Immature natural killer cell (primary cell): ENCODE results near the gene KRTAP2-3. TPM values are rescaled to one million over a fixed set of nuclear protein-coding genes. Genes with fewer than 3 reads are reported as not detected.
"Not testable (repeated sequence)": the region's sequence is repeated elsewhere in the genome, so short reads cannot be mapped to it uniquely, and the experiment has no call there.

Experiments used
- DNase-seq, 3 donors: peaks; one replicate each; pipeline ENCODE4 v3.0.0; 2022; ENCODE audit warnings: mixed read lengths in 1 of 3
- H3K27ac Mint-ChIP-seq, 6 donors: one replicate each; pipeline ENCODE4 v1.8.0; 2020; ENCODE audit warnings: mixed read lengths in 6 of 6, mild to moderate bottlenecking in 5 of 6, inconsistent platforms in 4 of 6, moderate library complexity in 3 of 6
- H3K27me3 Mint-ChIP-seq, 3 donors: one replicate each; pipeline ENCODE4 v1.8.0; 2020 to 2021; ENCODE audit warnings: low read depth in 3 of 3, mild to moderate bottlenecking in 3 of 3, mixed read lengths in 3 of 3, moderate library complexity in 3 of 3, inconsistent platforms in 1 of 3
- H3K36me3 Mint-ChIP-seq, 3 donors: one replicate each; pipeline ENCODE4 v1.8.0; 2020; ENCODE audit warnings: mixed read lengths in 3 of 3, inconsistent platforms in 2 of 3, mild to moderate bottlenecking in 2 of 3
- H3K4me1 Mint-ChIP-seq, 2 donors: one replicate each; pipeline ENCODE4 v1.8.0; 2020; ENCODE audit warnings: inconsistent platforms in 2 of 2, mild to moderate bottlenecking in 2 of 2, mixed read lengths in 2 of 2, moderate library complexity in 1 of 2
- H3K4me3 Mint-ChIP-seq, 5 donors: one replicate each; pipeline ENCODE4 v1.8.0; 2020; ENCODE audit warnings: mild to moderate bottlenecking in 5 of 5, mixed read lengths in 5 of 5, inconsistent platforms in 3 of 5, moderate library complexity in 3 of 5
- H3K9me3 Mint-ChIP-seq, 6 donors: one replicate each; pipeline ENCODE4 v1.8.0; 2020; ENCODE audit warnings: mild to moderate bottlenecking in 6 of 6, mixed read lengths in 6 of 6, inconsistent platforms in 4 of 6, moderate library complexity in 3 of 6
- polyA plus RNA-seq, 3 donors: library from polyadenylated mRNA; unstranded; fragments of 300-500 nt; fragmentation: Illumina TruSeq; gene quantifications; one replicate each; pipeline ENCODE4 v1.2.3, GENCODE V29; 2021

KRTAP2-3 gene, protein sequence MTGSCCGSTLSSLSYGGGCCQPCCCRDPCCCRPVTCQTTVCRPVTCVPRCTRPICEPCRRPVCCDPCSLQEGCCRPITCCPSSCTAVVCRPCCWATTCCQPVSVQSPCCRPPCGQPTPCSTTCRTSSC
- not detected for polyA plus RNA-seq

DNA sequence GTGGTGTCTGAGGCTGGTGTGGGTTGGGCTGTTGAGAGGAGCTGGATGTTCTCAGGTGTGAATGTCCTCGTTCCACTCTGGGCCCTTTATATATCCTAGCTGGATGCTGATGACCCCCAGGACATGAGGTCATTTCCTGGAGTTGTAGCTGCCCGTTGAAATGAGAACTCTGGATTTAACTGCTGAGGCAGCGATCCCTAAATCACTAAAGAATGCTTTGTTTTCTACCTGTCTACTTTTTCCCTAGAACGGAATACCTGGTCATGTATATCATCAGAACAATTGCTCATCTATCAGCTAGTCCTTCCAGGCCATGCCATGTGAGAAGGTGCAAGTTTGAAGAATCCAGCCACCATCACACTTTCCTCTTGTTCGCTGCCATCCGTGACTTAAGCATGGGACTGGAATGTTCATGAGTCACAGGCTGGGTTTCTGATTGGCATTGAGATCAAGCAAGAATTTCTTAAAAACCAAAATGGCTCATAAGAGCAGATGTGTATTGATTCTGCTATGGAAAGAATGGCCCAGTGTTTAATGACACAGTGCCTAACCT, at the start of gene KRTAP2-3:
Gene KRTAP2-3, minus strand, starts transcription at position 63 of the 553 bp plus-strand sequence. CDS start 64 bp downstream, outside the sequence.
- peaks cover 2 to 14% (median 4%) of the 10 kb centered on the region in 3 donors for H3K27me3 Mint-ChIP-seq
- H3K4me1 Mint-ChIP-seq, result no peaks in the 10 kb centered on the region
- H3K4me3 Mint-ChIP-seq, result no peak within 1 kb of the TSS
- H3K27ac Mint-ChIP-seq, result no peak within 1 kb of the TSS
- no peak for DNase-seq
- peaks cover 0 to 3% (median 0%) of the 10 kb centered on the region in 6 donors for H3K9me3 Mint-ChIP-seq
- H3K36me3 Mint-ChIP-seq, result no peaks in the 10 kb centered on the region

DNA sequence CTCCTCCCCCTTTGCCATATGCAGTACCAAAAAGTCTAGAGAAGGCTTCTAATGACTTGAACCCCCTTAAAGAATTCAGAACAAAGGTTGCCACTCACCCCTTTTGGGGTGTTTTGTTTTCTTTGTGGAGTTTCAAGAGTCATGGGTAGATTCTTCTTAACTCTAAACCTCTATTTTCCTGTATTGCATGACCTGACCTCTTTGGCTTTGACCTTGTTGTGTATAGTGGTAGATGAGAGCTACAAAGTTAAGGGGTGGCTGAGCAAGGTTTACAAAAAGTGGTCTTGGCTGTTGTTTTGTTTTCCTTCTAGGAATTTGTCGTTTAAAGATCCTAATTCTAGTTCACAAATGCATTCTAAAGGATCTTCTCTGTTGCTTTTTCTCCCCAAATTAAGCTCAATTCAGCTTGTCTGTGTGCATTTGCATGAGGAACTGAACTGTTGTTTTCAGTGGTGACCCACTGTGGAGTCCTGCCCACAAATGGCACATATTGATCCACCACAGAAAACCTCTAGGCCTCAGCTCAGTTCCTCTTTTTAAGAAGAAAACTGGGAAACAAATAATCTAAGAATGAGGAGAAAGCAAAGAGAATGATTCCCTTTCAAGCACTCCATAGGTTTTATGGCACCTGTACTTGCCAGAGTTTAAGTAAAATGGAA, 48.9 kb upstream of the KRTAP2-3 start:
- H3K27me3 Mint-ChIP-seq, result peaks cover 3 to 12% (median 3%) of the 10 kb centered on the region in 3 donors
- not testable (repeated sequence) for H3K9me3 Mint-ChIP-seq, H3K36me3 Mint-ChIP-seq, H3K27ac Mint-ChIP-seq, H3K4me3 Mint-ChIP-seq, DNase-seq, H3K4me1 Mint-ChIP-seq

DNA sequence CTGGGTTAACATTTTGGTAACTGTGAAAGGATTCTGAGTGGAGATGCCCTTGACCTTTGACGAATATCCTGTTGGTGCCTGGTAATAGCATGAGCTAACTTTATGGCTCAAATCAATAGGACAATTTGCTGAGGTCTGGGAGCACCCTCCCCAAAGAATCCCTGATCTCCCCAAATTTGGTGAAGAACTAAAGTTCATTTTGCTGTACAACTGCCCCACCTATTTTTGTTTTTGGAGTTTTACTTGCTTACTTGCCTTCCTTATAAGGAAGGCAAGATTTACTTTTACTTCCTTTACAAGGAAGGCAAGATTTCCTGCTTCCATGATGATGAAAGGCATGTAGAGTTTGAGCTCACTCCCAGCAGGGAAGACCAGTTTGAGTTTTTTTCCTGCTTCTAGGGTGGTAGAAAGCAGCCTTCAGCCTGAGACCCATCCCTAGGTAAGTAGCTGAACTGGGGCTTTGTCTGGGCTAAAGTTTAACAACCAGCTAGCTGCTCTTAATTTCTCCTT, 48.1 kb upstream of the KRTAP2-3 start:
- no peaks in the 10 kb centered on the region for H3K4me1 Mint-ChIP-seq
- H3K4me3 Mint-ChIP-seq, result no peak overlapping the region
- H3K9me3 Mint-ChIP-seq, result no peaks in the 10 kb centered on the region
- no peak for DNase-seq
- no peak overlapping the region for H3K27ac Mint-ChIP-seq
- peaks cover 3 to 12% (median 5%) of the 10 kb centered on the region in 3 donors for H3K27me3 Mint-ChIP-seq
- no peaks in the 10 kb centered on the region for H3K36me3 Mint-ChIP-seq

DNA sequence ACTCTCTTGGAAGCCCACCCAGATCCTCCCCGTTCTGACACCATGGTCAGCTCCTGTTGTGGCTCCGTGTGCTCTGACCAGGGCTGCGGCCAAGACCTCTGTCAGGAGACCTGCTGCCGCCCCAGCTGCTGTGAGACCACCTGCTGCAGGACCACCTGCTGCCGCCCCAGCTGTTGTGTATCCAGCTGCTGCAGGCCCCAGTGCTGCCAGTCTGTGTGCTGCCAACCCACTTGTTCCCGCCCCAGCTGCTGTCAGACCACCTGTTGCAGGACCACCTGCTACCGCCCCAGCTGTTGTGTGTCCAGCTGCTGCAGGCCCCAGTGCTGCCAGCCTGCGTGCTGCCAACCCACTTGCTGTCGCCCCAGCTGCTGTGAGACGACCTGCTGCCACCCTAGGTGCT, 45.4 kb upstream of the KRTAP2-3 start, which contains the start of gene KRTAP4-9:
Gene KRTAP4-9, plus strand, starts transcription at position 43 of the 400 bp plus-strand sequence. Its CDS starts 0 bp downstream, at position 43.
- H3K4me1 Mint-ChIP-seq, H3K27ac Mint-ChIP-seq, H3K27me3 Mint-ChIP-seq, H3K36me3 Mint-ChIP-seq, H3K4me3 Mint-ChIP-seq, H3K9me3 Mint-ChIP-seq, DNase-seq: not testable (repeated sequence)

DNA sequence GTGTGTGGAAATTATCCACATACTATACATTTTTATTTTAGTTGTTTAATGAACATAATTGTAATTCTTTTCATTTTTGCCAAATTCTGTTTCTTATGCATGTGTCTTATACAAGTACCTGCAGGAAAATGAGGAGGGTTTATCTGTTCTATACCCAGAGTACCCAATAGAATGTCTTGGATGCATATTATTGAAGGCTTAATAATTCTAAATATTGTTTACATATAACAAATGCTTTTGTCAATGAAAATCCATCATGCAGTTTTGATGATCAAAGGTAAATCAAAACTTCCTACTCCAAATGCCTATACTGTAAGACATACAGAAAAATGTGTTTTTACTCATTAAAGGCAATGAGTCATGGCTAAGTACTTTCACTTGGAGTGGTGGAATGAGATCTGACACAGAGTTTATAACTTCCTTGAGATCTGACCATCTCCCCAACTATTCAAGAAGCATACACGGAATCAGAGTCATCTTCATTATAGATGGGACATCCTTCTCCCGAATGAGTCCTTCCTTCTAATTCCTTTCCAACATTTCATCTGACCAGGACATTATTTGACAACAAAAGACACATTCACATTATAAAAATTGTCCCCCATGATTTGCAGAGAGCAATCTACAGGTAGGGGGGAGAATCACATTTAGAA, 44.6 kb upstream of the KRTAP2-3 start:
- not testable (repeated sequence) for H3K27ac Mint-ChIP-seq, H3K4me3 Mint-ChIP-seq, H3K9me3 Mint-ChIP-seq, DNase-seq, H3K36me3 Mint-ChIP-seq, H3K27me3 Mint-ChIP-seq, H3K4me1 Mint-ChIP-seq

DNA sequence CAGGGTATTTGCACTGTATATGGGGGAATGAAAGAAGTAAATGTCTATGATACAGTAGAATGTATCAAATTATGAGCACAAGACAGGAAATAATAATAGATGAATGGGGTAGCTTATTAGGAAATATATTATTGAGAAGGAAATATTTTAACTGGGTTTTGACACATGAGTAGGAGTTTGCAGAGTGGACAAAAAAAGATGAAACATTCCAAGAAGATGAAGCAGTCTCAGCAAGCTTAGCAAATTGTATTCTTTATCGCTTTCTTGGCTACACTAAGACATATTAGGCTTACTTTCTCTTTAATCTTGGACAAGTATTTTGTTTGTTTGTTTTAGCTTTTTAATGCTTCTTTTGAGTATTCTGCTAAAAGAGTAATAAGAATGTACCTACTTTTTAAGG, 44.0 kb upstream of the KRTAP2-3 start:
- peaks cover 3 to 9% (median 7%) of the 10 kb centered on the region in 3 donors for H3K27me3 Mint-ChIP-seq
- no peak overlapping the region for H3K4me3 Mint-ChIP-seq
- no peak overlapping the region for H3K27ac Mint-ChIP-seq
- no peaks in the 10 kb centered on the region for H3K9me3 Mint-ChIP-seq
- no peaks in the 10 kb centered on the region for H3K36me3 Mint-ChIP-seq
- no peaks in the 10 kb centered on the region for H3K4me1 Mint-ChIP-seq
- DNase-seq, result no peak

DNA sequence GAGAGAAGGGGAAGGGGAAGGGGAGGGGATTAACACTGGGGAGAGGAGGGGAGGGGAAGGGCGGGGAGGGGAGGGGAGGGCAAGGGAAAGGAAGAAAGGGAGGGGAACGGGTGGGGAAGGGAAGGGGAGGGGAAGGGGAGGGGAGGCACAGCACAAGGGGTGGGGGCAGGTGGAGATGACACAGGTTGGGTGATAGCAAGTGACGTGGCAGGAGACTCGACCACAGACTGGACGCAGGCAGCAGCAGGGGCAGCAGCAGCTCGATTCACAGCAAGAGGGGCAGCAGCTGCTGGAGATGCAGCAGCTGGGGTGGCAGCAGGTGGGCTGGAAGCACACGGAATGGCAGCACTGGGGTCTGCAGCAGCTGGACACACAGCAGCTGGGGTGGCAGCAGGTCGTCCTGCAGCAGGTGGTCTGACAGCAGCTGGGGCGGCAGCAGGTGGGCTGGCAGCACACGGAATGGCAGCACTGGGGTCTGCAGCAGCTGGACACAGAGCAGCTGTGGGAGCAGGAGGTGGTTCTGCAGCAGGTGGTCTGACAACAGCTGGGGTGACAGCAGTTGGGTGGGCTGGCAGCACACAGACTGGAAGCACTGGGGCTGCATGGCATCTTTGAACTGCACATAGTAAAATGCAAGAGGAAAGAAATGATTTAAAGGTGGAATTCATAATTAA, 41.8 kb upstream of the KRTAP2-3 start, which contains the start of gene KRTAP4-16:
Gene KRTAP4-16, minus strand, starts transcription at position 624 of the 674 bp plus-strand sequence. Its CDS starts 0 bp downstream, at position 624.
- no peak for DNase-seq
- H3K4me1 Mint-ChIP-seq, result no peaks in the 10 kb centered on the region
- no peaks in the 10 kb centered on the region for H3K9me3 Mint-ChIP-seq
- peaks cover 2 to 11% (median 7%) of the 10 kb centered on the region in 3 donors for H3K27me3 Mint-ChIP-seq
- H3K36me3 Mint-ChIP-seq, result no peaks in the 10 kb centered on the region
- H3K27ac Mint-ChIP-seq, result no peak within 1 kb of the TSS
- no peak within 1 kb of the TSS for H3K4me3 Mint-ChIP-seq

DNA sequence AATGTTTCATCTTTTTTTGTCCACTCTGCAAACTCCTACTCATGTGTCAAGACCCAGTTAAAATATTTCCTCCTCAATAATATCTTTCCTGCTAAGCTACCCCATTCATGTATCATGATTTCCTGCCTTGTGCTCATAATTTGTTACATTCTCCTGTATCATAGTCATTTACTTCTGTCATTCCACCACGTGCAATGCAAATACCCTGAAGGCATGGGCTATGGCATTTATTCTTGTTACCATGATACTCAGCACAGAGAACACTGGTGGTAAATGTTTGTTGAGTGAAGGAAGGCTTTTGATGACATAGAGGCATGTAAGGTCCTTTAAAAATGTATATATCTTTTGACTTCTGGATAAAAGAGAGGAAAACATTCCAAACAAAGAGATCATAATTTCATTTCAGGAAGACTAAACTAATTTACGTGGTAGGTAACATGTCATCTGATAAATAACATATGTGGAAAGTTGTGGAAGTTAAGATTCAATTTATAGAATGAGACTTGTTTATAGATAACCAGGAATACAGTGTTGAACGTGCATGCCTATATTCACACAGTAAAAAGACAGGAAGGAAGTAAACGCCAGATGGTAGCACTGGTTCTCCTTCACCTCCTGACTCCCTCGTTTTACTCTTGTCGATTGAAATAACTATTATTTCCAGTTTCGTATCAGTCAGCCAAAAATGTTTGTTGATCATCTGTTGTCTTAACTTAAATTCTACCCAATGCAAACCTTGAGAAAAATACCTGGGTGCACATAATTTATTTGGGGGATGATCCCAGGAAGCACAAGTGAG, 40.0 kb upstream of the KRTAP2-3 start:
- not testable (repeated sequence) for H3K4me3 Mint-ChIP-seq, H3K27ac Mint-ChIP-seq, H3K9me3 Mint-ChIP-seq, H3K36me3 Mint-ChIP-seq, DNase-seq, H3K4me1 Mint-ChIP-seq, H3K27me3 Mint-ChIP-seq

DNA sequence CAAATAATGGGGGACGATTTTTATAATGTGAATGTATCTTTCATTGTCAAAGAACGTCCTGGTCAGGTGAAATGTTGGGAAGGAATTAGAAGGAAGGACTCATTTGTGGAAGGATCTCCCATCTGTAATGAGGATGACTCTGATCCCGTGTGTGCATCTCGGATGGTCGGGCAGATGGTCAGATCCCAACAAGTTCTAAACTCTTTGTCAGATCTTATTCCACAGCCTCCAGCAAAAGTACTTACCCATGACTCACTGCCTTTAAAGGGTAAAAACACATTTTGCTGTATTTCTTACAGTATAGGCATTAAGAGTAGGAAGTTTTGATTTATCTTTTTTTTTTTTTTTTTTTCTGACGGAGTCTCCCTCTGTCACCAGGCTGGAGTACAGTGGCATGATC, 38.6 kb upstream of the KRTAP2-3 start:
- Mint-ChIP-seq H3K9me3 (peaks cover 0 to 3% (median 0%) of the 10 kb centered on the region in 6 donors), H3K27ac (no peak overlapping the region), H3K36me3 (no peaks in the 10 kb centered on the region), H3K27me3 (peaks cover 2 to 9% (median 6%) of the 10 kb centered on the region in 3 donors), H3K4me1 (no peaks in the 10 kb centered on the region), H3K4me3 (no peak overlapping the region)
- no peak for DNase-seq

DNA sequence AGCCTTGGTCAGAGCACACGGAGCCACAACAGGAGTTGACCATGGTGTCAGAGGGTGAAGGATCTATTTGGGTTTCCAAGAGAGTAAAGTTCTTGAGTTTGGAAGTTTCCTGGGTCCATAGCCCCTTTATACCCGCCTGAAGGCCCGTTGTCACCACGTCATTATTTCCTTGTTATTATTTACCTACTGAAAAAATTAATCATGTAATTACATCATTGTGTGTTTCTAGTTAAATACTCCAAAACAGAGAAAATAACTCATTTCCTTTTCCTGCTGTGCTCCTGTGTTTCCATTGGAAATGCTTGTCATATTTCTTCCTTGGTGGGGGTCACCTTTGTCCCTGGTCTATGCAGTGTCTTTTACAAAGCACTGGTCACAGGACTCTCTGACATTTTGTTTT, 38.1 kb upstream of the KRTAP2-3 start, which contains the start of gene KRTAP4-8:
Gene KRTAP4-8, minus strand, starts transcription at position 101 of the 400 bp plus-strand sequence. Its CDS starts 58 bp downstream, at position 43.
- DNase-seq, result no peak
- H3K9me3 Mint-ChIP-seq, result peaks cover 0 to 3% (median 0%) of the 10 kb centered on the region in 6 donors
- no peaks in the 10 kb centered on the region for H3K36me3 Mint-ChIP-seq
- H3K27me3 Mint-ChIP-seq, result peaks cover 2 to 8% (median 7%) of the 10 kb centered on the region in 3 donors
- H3K4me1 Mint-ChIP-seq, result no peaks in the 10 kb centered on the region
- no peak within 1 kb of the TSS for H3K4me3 Mint-ChIP-seq
- no peak within 1 kb of the TSS for H3K27ac Mint-ChIP-seq

DNA sequence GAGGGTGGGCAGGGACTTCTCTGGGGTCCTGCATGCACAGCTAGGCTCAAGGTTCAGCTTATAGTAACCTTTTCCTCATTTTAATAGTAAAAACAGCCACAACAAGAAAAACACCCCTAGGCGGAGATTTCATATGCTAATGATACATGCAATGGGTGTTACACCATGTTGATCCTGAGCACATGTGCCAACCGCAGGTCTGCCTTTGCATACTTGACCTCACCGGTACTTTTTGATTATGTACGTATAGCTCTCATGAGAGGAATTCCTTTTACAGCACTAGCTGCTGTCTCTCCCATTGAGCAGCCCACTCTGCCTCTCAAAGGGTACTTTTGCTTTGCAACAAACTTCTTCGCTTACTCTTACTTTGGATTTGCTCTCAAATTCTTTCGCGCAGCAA, 36.1 kb upstream of the KRTAP2-3 start:
- H3K4me3 Mint-ChIP-seq, result no peak overlapping the region
- H3K27ac Mint-ChIP-seq, result no peak overlapping the region
- DNase-seq, result no peak
- H3K36me3 Mint-ChIP-seq, result no peaks in the 10 kb centered on the region
- H3K27me3 Mint-ChIP-seq, result peaks cover 2 to 12% (median 4%) of the 10 kb centered on the region in 3 donors
- H3K9me3 Mint-ChIP-seq, result peaks cover 0 to 3% (median 0%) of the 10 kb centered on the region in 6 donors
- no peaks in the 10 kb centered on the region for H3K4me1 Mint-ChIP-seq

DNA sequence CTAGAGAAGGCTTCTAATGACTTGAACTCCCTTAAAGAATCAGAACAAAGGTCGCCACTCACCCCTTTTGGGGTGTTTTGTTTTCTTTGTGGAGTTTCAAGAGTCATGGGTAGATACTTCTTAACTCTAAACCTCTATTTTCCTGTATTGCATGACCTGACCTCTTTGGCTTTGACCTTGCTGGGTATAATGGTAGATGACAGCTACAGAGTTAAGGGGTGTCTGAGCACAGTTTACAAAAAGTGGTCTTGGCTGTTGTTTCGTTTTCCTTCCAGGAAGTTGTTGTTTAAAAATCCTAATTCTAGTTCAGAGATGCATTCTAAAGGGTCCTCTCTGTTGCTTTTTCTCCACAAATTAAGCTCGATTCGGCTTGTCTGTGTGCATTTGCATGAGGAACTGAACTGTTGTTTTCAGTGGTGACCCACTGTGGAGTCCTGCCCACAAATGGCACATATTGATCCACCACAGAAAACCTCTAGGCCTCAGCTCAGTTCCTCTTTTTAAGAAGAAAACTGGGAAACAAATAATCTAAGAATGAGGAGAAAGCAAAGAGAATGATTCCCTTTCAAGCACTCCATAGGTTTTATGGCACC, 28.9 kb upstream of the KRTAP2-3 start:
- H3K9me3 Mint-ChIP-seq, H3K27ac Mint-ChIP-seq, H3K36me3 Mint-ChIP-seq, H3K4me1 Mint-ChIP-seq, H3K4me3 Mint-ChIP-seq, DNase-seq: not testable (repeated sequence)
- peaks cover 2 to 18% (median 5%) of the 10 kb centered on the region in 3 donors for H3K27me3 Mint-ChIP-seq
